ENCODE data around the gene EMILIN3.

GRCh38 chr20:41358717-41359116 lies 7.9 kb downstream of the EMILIN3 start:
- TF ChIP-seq CTCF (IDR thresholded peaks at IDR 0.05 in 4 of 5, conservative IDR thresholded peaks at IDR 0.05 in 1 of 5) (no peak), POLR2A (IDR thresholded peaks at IDR 0.05) (no peak)
